Islet of Langerhans (tissue), 1 donor: ENCODE measurements around the gene CDK5RAP2.

Experiments
- FAIRE-seq: peaks from one replicate; lab custom pipeline; 2011; peaks lifted over from hg19 to GRCh38; lab: Jason Lieb, UNC

CDK5RAP2 gene

GRCh38 chr9:120435091-120435490 is 144.9 kb downstream of the CDK5RAP2 start:
- no peak for FAIRE-seq

GRCh38 chr9:120434532-120434931 is 145.4 kb downstream of the CDK5RAP2 start:
- FAIRE-seq, result no peak

GRCh38 chr9:120433701-120434100 is 146.3 kb downstream of the CDK5RAP2 start:
- FAIRE-seq, result no peak

- no peak for FAIRE-seq
Observed at GRCh38 chr9:120432600-120432999, 147.4 kb downstream of the CDK5RAP2 start.

GRCh38 chr9:120431268-120431667 is 148.7 kb downstream of the CDK5RAP2 start:
- no peak for FAIRE-seq

- no peak for FAIRE-seq
Observed at GRCh38 chr9:120424248-120424647, 155.7 kb downstream of the CDK5RAP2 start.

GRCh38 chr9:120423812-120424211 is 156.2 kb downstream of the CDK5RAP2 start:
- FAIRE-seq, result no peak

- FAIRE-seq, result no peak
Observed at GRCh38 chr9:120421977-120422376, 158.0 kb downstream of the CDK5RAP2 start.

- FAIRE-seq, result no peak
Observed at GRCh38 chr9:120418315-120418714, 161.7 kb downstream of the CDK5RAP2 start.

- FAIRE-seq, result no peak
Observed at GRCh38 chr9:120416781-120417427, 163.1 kb downstream of the CDK5RAP2 start.

GRCh38 chr9:120413121-120414048 is 166.6 kb downstream of the CDK5RAP2 start:
- no peak for FAIRE-seq

GRCh38 chr9:120412425-120412951 is 167.5 kb downstream of the CDK5RAP2 start:
- FAIRE-seq, result no peak

- no peak for FAIRE-seq
Observed at GRCh38 chr9:120411862-120412424, 168.0 kb downstream of the CDK5RAP2 start.

- FAIRE-seq, result no peak
Observed at GRCh38 chr9:120410925-120411501, 169.0 kb downstream of the CDK5RAP2 start.

- no peak for FAIRE-seq
Observed at GRCh38 chr9:120408680-120409258, 171.2 kb downstream of the CDK5RAP2 start.

- FAIRE-seq, result no peak
Observed at GRCh38 chr9:120405860-120406259, 174.1 kb downstream of the CDK5RAP2 start.

GRCh38 chr9:120405134-120405533 is 174.8 kb downstream of the CDK5RAP2 start:
- no peak for FAIRE-seq

GRCh38 chr9:120403543-120403856 is 176.5 kb downstream of the CDK5RAP2 start:
- no peak for FAIRE-seq

- no peak for FAIRE-seq
Observed at GRCh38 chr9:120402741-120403542, 177.0 kb downstream of the CDK5RAP2 start.

GRCh38 chr9:120399940-120400339 is 180.0 kb downstream of the CDK5RAP2 start:
- no peak for FAIRE-seq

- FAIRE-seq, result no peak
Observed at GRCh38 chr9:120398286-120398685, 181.7 kb downstream of the CDK5RAP2 start.
